H9 (cell line): ENCODE data around the gene VAMP2. TPM values are rescaled to one million over a fixed set of nuclear protein-coding genes. Genes with fewer than 3 reads are reported as not detected.

Experiments used
- DNase-seq: peaks from one replicate; pipeline ENCODE4 v3.0.0-alpha.2; 2017
- H2AFZ ChIP-seq: one replicate; pipeline ENCODE4 v1.6.1; 2013; ENCODE audit warnings: mild to moderate bottlenecking, low read length, control low read depth, moderate library complexity
- H2AK5ac ChIP-seq: 2 replicates; pipeline ENCODE4 v1.6.1; 2013; ENCODE audit warnings: low read length, control low read depth, mixed read lengths; ENCODE audit not compliant: insufficient read length
- H2BK120ac ChIP-seq: one replicate; pipeline ENCODE4 v1.6.1; 2013; ENCODE audit warnings: low read depth, mild to moderate bottlenecking, low read length, control low read depth, inconsistent platforms; ENCODE audit not compliant: poor library complexity, severe bottlenecking
- H2BK12ac ChIP-seq: 2 replicates; pipeline ENCODE4 v1.6.1; 2013; ENCODE audit warnings: low read length, control low read depth, mixed read lengths, low read depth; ENCODE audit not compliant: insufficient read length
- H2BK15ac ChIP-seq: 2 replicates; pipeline ENCODE4 v1.6.1; 2013; ENCODE audit warnings: low read depth, low read length, control low read depth
- H2BK20ac ChIP-seq: one replicate; pipeline ENCODE4 v1.6.1; 2013; ENCODE audit warnings: low read depth, mild to moderate bottlenecking, low read length, control low read depth, inconsistent platforms; ENCODE audit not compliant: poor library complexity, severe bottlenecking
- H2BK5ac ChIP-seq: 2 replicates; pipeline ENCODE4 v1.6.1; 2013; ENCODE audit warnings: low read length, control low read depth, mixed read lengths; ENCODE audit not compliant: insufficient read length
- H3K14ac ChIP-seq: 2 replicates; pipeline ENCODE4 v1.6.1; 2013; ENCODE audit warnings: low read length, control low read depth; ENCODE audit not compliant: insufficient read depth
- H3K18ac ChIP-seq: 2 replicates; pipeline ENCODE4 v1.6.1; 2013; ENCODE audit warnings: low read depth, mild to moderate bottlenecking, mixed read lengths, low read length, control low read depth; ENCODE audit not compliant: insufficient read length
- H3K23ac ChIP-seq: 2 replicates; pipeline ENCODE4 v1.6.1; 2013; ENCODE audit warnings: low read length, control low read depth, mixed read lengths, low read depth; ENCODE audit not compliant: insufficient read length
- H3K23me2 ChIP-seq: 2 replicates; pipeline ENCODE4 v1.6.1; 2013; ENCODE audit warnings: low read depth, mild to moderate bottlenecking, mixed read lengths, low read length, control low read depth; ENCODE audit not compliant: insufficient read length, poor library complexity, severe bottlenecking
- H3K27ac ChIP-seq: 2 replicates; pipeline ENCODE4 v1.5.1; 2013; ENCODE audit warnings: low read length, control low read depth, mixed read lengths, low read depth; ENCODE audit not compliant: insufficient read length
- H3K27me3 ChIP-seq: 2 replicates; pipeline ENCODE4 v1.6.1; 2013; ENCODE audit warnings: low read length, control low read depth, inconsistent platforms; ENCODE audit not compliant: insufficient read depth
- H3K4ac ChIP-seq: 2 replicates; pipeline ENCODE4 v1.6.1; 2013; ENCODE audit warnings: low read depth, mild to moderate bottlenecking, control low read depth, inconsistent platforms, low read length, moderate library complexity
- H3K4me1 ChIP-seq: 2 replicates; pipeline ENCODE4 v1.6.1; 2013; ENCODE audit warnings: low read length, control low read depth, inconsistent platforms; ENCODE audit not compliant: insufficient read depth
- H3K4me2 ChIP-seq: 2 replicates; pipeline ENCODE4 v1.6.1; 2013; ENCODE audit warnings: low read length, control low read depth, mixed read lengths; ENCODE audit not compliant: insufficient read length, insufficient read depth
- H3K56ac ChIP-seq: 2 replicates; pipeline ENCODE4 v1.6.1; 2013; ENCODE audit warnings: low read depth, mild to moderate bottlenecking, mixed read lengths, low read length, control low read depth; ENCODE audit not compliant: insufficient read length
- H3K79me1 ChIP-seq: 2 replicates; pipeline ENCODE4 v1.6.1; 2013; ENCODE audit warnings: low read depth, mild to moderate bottlenecking, moderate library complexity, low read length, control low read depth, inconsistent platforms; ENCODE audit not compliant: insufficient read depth, poor library complexity, severe bottlenecking
- H3K79me2 ChIP-seq: 2 replicates; pipeline ENCODE4 v1.6.1; 2013; ENCODE audit warnings: low read length, control low read depth, inconsistent platforms; ENCODE audit not compliant: insufficient read depth
- H3K9ac ChIP-seq: 2 replicates; pipeline ENCODE4 v1.6.1; 2013; ENCODE audit warnings: low read length, control low read depth, mixed read lengths; ENCODE audit not compliant: insufficient read length; ENCODE audit errors: extremely low read depth
- H3K9me3 ChIP-seq: one replicate; pipeline ENCODE4 v1.6.1; 2013; ENCODE audit warnings: low read depth, low read length, inconsistent platforms; ENCODE audit not compliant: control insufficient read depth
- H3T11ph ChIP-seq: one replicate; pipeline ENCODE4 v1.6.1; 2013; ENCODE audit warnings: mild to moderate bottlenecking, low read length, control low read depth, inconsistent platforms
- H4K20me1 ChIP-seq: one replicate; pipeline ENCODE4 v1.6.1; 2013; ENCODE audit not compliant: control insufficient read depth, insufficient read length, insufficient read depth
- H4K5ac ChIP-seq: 2 replicates; pipeline ENCODE4 v1.6.1; 2013; ENCODE audit warnings: low read depth, mild to moderate bottlenecking, mixed read lengths, low read length, control low read depth; ENCODE audit not compliant: insufficient read length
- H4K8ac ChIP-seq: replicated peaks from 2 replicates; pipeline ENCODE4 v1.6.1; 2013; ENCODE audit warnings: low read length, control low read depth, mixed read lengths, low read depth; ENCODE audit not compliant: insufficient read length
- H4K91ac ChIP-seq: 2 replicates; pipeline ENCODE4 v1.6.1; 2013; ENCODE audit warnings: low read depth, mild to moderate bottlenecking, moderate library complexity, mixed read lengths, low read length, control low read depth; ENCODE audit not compliant: insufficient read length
- H3K27ac Mint-ChIP-seq, 3 experiments: 2 replicates in 2 of 3; 3 replicates in 1 of 3; pipeline ENCODE4 v1.8.0; 2020 to 2021; ENCODE audit warnings: mixed read lengths in 3 of 3, mild to moderate bottlenecking in 1 of 3, moderate library complexity in 1 of 3
- H3K27me3 Mint-ChIP-seq: 2 replicates; pipeline ENCODE4 v1.8.0; 2021; ENCODE audit warnings: low read depth, mild to moderate bottlenecking, moderate library complexity, mixed read lengths
- H3K36me3 Mint-ChIP-seq, 3 experiments: 2 replicates in 2 of 3; 3 replicates in 1 of 3; pipeline ENCODE4 v1.8.0; 2020 to 2021; ENCODE audit warnings: low read depth in 3 of 3, mixed read lengths in 3 of 3; ENCODE audit not compliant: insufficient read depth in 1 of 3
- H3K4me1 Mint-ChIP-seq, 2 experiments: 2 replicates each; pipeline ENCODE4 v1.8.0; 2020; ENCODE audit warnings: mixed read lengths in 2 of 2
- H3K4me3 Mint-ChIP-seq, 2 experiments: 2 replicates in 1 of 2; 3 replicates in 1 of 2; pipeline ENCODE4 v1.8.0; 2020 to 2021; ENCODE audit warnings: mild to moderate bottlenecking in 2 of 2, mixed read lengths in 2 of 2, moderate library complexity in 1 of 2
- H3K9me3 Mint-ChIP-seq, 2 experiments: 2 replicates in 1 of 2; 3 replicates in 1 of 2; pipeline ENCODE4 v1.8.0; 2020; ENCODE audit warnings: mild to moderate bottlenecking in 2 of 2, mixed read lengths in 2 of 2, moderate library complexity in 1 of 2
- WGBS: extraction: QIAGEN DNeasy Blood & Tissue Kit; methylation state at CpG from one replicate; pipeline ENCODE4 v1.1.7; 2013; ENCODE audit warnings: missing lambda C conversion rate, low lambda C conversion rate, mixed read lengths; ENCODE audit not compliant: insufficient read length; ENCODE audit errors: extremely low coverage; 5-methylcytosine and 5-hydroxymethylcytosine counted together
- total RNA-seq: library from RNA; stranded (reverse); gene quantifications from 2 replicates; pipeline ENCODE4 v1.2.1, GENCODE V29; 2021
- TF ChIP-seq, protein P1 (sequence below): fragments of 200-600 bp; sonication (generic); conservative IDR thresholded peaks from 3 replicates; pipeline ENCODE4 v1.8.0; 2021; ENCODE audit warnings: antibody characterized with exemption, mild to moderate bottlenecking

Gene VAMP2
- total RNA-seq, 1 experiment from 2014 or later, result 22.8 TPM

DNA sequence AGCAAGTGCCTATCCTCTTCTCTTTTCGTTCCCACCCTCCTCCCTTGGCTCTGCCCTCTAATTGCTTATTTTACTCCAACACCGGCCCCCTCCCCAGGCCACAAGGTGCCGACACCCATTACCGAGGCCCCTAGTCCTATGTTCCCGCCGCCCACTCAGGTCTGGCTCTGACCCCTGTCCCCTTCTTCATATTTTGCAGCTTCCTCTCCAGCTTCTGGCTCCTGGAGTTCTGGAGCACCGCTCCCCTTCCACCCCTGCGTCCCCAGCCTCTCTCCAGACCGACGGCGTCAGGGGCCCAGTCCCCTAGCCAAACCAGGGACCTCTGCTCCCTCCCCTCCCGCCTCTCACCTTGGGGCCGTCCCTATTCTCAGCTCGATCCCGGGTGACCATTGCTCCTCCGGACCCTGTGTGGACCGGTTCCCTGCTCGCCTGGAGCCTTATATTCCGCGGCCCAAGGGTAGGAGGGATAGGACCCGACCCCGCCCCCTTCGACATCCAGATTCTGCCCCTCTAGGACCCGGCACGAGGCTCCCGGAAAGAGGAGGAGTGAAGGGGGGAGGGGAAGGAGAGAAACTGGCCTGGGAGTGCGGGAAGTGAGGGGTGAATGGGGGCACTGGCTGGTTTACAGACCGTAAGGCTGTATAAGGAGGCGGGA, 38.9 kb downstream of the VAMP2 start, which contains the start of gene HES7:
Gene HES7, minus strand, starts transcription at position 412 of the 655 bp plus-strand sequence. Its CDS starts 22 bp downstream, at position 390.
- peaks cover 83% of the 10 kb centered on the region for H3K27me3 Mint-ChIP-seq
- TF ChIP-seq, protein P1, sequence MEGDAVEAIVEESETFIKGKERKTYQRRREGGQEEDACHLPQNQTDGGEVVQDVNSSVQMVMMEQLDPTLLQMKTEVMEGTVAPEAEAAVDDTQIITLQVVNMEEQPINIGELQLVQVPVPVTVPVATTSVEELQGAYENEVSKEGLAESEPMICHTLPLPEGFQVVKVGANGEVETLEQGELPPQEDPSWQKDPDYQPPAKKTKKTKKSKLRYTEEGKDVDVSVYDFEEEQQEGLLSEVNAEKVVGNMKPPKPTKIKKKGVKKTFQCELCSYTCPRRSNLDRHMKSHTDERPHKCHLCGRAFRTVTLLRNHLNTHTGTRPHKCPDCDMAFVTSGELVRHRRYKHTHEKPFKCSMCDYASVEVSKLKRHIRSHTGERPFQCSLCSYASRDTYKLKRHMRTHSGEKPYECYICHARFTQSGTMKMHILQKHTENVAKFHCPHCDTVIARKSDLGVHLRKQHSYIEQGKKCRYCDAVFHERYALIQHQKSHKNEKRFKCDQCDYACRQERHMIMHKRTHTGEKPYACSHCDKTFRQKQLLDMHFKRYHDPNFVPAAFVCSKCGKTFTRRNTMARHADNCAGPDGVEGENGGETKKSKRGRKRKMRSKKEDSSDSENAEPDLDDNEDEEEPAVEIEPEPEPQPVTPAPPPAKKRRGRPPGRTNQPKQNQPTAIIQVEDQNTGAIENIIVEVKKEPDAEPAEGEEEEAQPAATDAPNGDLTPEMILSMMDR, result no peak

More for the DNA sequence above, 38.9 kb downstream of the VAMP2 start, which contains the start of gene HES7:
- no peaks in the 10 kb centered on the region for H3K79me2 ChIP-seq
- H3T11ph ChIP-seq, result no peak within 1 kb of the TSS
- no peak within 1 kb of the TSS for H2AK5ac ChIP-seq
- H3K27ac ChIP-seq, result no peak within 1 kb of the TSS
- H3K14ac ChIP-seq, result no peak within 1 kb of the TSS; the same call in 1 of the 2 replicates
- no peaks in the 10 kb centered on the region for H3K9me3 ChIP-seq
- no peaks in the 10 kb centered on the region for H4K20me1 ChIP-seq
- no peak within 1 kb of the TSS for H2BK120ac ChIP-seq
- no peak within 1 kb of the TSS for H4K5ac ChIP-seq
- no peaks in the 10 kb centered on the region; the same call in 1 of the 2 replicates for H3K4me1 ChIP-seq
- H3K4me2 ChIP-seq, result peak within 1 kb of the TSS; percentile 66
- H2AFZ ChIP-seq, result no peak within 1 kb of the TSS
- H2BK15ac ChIP-seq, result no peak within 1 kb of the TSS
- H3K23ac ChIP-seq, result no peak within 1 kb of the TSS
- H3K4ac ChIP-seq, result no peak within 1 kb of the TSS
- H3K4me3 Mint-ChIP-seq, result peak within 1 kb of the TSS; percentile 91 to 93
- H3K9me3 Mint-ChIP-seq, result peaks cover 4 to 12% of the 10 kb centered on the region in 2 experiments; a peak in 4 of 5 replicates
- peak; percentile 86 for DNase-seq
- no peak within 1 kb of the TSS for H3K18ac ChIP-seq
- WGBS, result no CpG with 5 or more reads among the region's 29 CpGs
- peaks cover 42 to 43% of the 10 kb centered on the region in 2 experiments for H3K4me1 Mint-ChIP-seq
- H3K56ac ChIP-seq, result no peak within 1 kb of the TSS
- no peaks in the 10 kb centered on the region; a peak in 2 of 7 replicates for H3K36me3 Mint-ChIP-seq
- no peak within 1 kb of the TSS for H4K8ac ChIP-seq
- no peak within 1 kb of the TSS for H2BK5ac ChIP-seq
- H3K27me3 ChIP-seq, result peaks cover 34% of the 10 kb centered on the region
- H4K91ac ChIP-seq, result no peak within 1 kb of the TSS
- H2BK12ac ChIP-seq, result no peak within 1 kb of the TSS
- H2BK20ac ChIP-seq, result no peak within 1 kb of the TSS
- peaks cover 46% of the 10 kb centered on the region for H3K23me2 ChIP-seq
- H3K9ac ChIP-seq, result no peak within 1 kb of the TSS
- H3K79me1 ChIP-seq, result no peaks in the 10 kb centered on the region
- no peak within 1 kb of the TSS for H3K27ac Mint-ChIP-seq
